ENCODE data around the gene PLA2G4C. TPM values are rescaled to one million over a fixed set of nuclear protein-coding genes. Genes with fewer than 3 reads are reported as not detected.
"Not testable (repeated sequence)": the region's sequence is repeated elsewhere in the genome, so short reads cannot be mapped to it uniquely, and the experiment has no call there.

The PLA2G4C gene
- total RNA-seq, 6 donors from 2014 or later: 7.3 to 39.8 (median 14.2) TPM

DNA sequence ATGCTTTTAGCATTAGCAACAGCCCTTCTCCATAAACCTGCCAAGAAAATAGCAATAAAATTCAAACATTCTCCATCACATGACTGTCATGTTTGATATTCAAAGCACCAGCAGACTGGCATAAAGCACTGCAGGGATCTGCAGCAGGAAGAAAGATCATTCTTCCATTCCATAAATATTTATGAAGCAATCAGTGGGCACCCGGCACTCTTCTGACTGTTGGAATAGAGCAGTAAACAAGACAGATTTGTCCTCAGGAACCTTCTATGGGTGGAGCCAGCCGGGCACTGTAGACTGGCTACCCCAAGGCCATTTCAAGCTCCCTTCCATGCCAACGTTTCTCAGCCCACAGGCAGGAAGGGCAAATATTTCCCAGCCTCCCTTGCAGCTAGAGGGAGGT lies 25.5 kb downstream of the PLA2G4C start:
- Histone ChIP-seq H3K4me1 (peaks cover 0 to 4% (median 0%) of the 10 kb centered on the region in 4 donors), H3K36me3 (no peaks in the 10 kb centered on the region), H3K4me3 (no peak overlapping the region), H3K9me3 (no peaks in the 10 kb centered on the region), H3K27ac (peak overlapping the region in 1 of 4 donors; percentile 14), H3K27me3 (no peaks in the 10 kb centered on the region)
- DNase-seq (no peak), ATAC-seq (ENCODE audit: low FRiP score in 2 of 2) (no peak)
- TF ChIP-seq CTCF (IDR thresholded peaks at IDR 0.05) (no peak), EP300 (IDR thresholded peaks at IDR 0.05) (no peak), POLR2AphosphoS5 (IDR thresholded peaks at IDR 0.05) (no peak), POLR2A (IDR thresholded peaks at IDR 0.05) (no peak)
- 48 to 50% methylated on average over 2 to 3 of the region's 3 CpGs for WGBS, 2 donors

DNA sequence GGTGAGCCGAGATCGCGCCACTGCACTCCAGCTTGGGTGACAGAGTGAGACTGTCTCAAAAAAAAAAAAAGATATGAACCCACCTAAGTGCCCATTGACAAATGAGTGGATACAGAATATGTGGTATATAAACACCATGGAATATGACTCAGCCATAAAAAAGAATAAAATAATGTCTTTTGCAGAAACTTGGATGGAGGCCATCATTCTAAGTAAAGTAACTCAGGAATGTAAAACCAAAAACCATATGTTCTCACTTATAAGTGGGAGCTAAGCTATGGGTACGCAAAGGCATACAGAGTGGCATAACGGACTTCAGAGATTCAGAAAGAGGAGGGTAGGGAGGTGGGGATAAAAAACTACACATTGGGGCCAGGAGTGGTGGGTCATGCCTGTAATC lies 29.5 kb downstream of the PLA2G4C start:
- peaks cover 0 to 4% (median 0%) of the 10 kb centered on the region in 4 donors for H3K4me1 ChIP-seq
- no peak overlapping the region for H3K4me3 ChIP-seq
- H3K9me3 ChIP-seq: no peaks in the 10 kb centered on the region
- peaks cover 0 to 9% (median 0%) of the 10 kb centered on the region in 4 donors for H3K36me3 ChIP-seq
- no peak for DNase-seq
- no peaks in the 10 kb centered on the region for H3K27me3 ChIP-seq
- ATAC-seq (ENCODE audit: low FRiP score in 2 of 2): no peak
- no peak overlapping the region for H3K27ac ChIP-seq
- WGBS, 2 donors: 90 to 93% methylated on average over 5 of the region's 5 CpGs
- TF ChIP-seq CTCF (IDR thresholded peaks at IDR 0.05): no peak
- no peak for TF ChIP-seq POLR2A (IDR thresholded peaks at IDR 0.05)
- no peak for TF ChIP-seq POLR2AphosphoS5 (IDR thresholded peaks at IDR 0.05)
- TF ChIP-seq EP300 (IDR thresholded peaks at IDR 0.05): no peak

DNA sequence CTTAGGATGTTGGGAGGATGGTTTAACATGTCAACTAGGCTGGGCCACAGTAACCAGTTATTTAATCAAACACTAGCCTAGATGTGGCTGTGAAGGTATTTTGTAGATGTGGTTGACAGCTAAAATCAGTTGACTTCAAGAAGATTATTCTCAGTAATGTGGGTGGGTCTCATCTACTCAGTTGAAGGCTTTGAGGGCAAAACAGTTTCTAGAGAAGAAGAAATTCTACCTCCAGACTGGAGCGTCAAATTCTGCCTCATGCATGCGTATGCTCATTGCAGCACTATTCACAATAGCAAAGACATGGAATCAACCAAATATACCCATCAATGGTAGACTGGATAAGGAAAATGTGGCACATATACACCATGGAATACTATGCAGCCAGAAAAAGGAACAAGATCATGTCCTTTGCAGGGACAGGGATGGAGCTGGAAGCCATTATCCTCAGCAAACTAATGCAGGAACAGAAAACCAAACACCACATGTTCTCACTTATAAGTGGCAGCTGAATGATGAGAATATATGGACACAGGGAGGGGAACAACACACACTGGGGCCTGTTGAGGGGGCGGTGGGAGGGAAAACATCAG lies 40.3 kb downstream of the PLA2G4C start:
- not testable (repeated sequence) for ATAC-seq (ENCODE audit: low FRiP score in 2 of 2); H3K9me3 ChIP-seq; H3K27me3 ChIP-seq; DNase-seq; H3K4me3 ChIP-seq; H3K27ac ChIP-seq; H3K4me1 ChIP-seq
- 91 to 94% methylated on average over 3 of the region's 3 CpGs for WGBS, 2 donors
- H3K36me3 ChIP-seq: peaks cover 0 to 37% (median 7%) of the 10 kb centered on the region in 4 donors

- Histone ChIP-seq H3K9me3 (no peaks in the 10 kb centered on the region), H3K4me1 (no peaks in the 10 kb centered on the region), H3K27ac (no peak overlapping the region), H3K27me3 (no peaks in the 10 kb centered on the region), H3K36me3 (peaks cover 0 to 35% (median 5%) of the 10 kb centered on the region in 4 donors), H3K4me3 (no peak overlapping the region)
- no peak for TF ChIP-seq EP300 (IDR thresholded peaks at IDR 0.05)
- no peak for TF ChIP-seq POLR2AphosphoS5 (IDR thresholded peaks at IDR 0.05)
- no peak for TF ChIP-seq CTCF (IDR thresholded peaks at IDR 0.05)
- no peak for TF ChIP-seq POLR2A (IDR thresholded peaks at IDR 0.05)
- no peak for ATAC-seq (ENCODE audit: low FRiP score in 2 of 2)
- 76 to 84% methylated on average over 2 of the region's 2 CpGs for WGBS, 2 donors
- DNase-seq: no peak
These were observed 41.2 kb downstream of the PLA2G4C start for GRCh38 chr19:48069435-48069834.

GRCh38 chr19:48064509-48064908 lies 46.1 kb downstream of the PLA2G4C start:
- H3K27ac ChIP-seq: no peak overlapping the region
- 64 to 79% methylated on average over 2 of the region's 2 CpGs for WGBS, 2 donors
- TF ChIP-seq EP300 (IDR thresholded peaks at IDR 0.05): no peak
- TF ChIP-seq CTCF (IDR thresholded peaks at IDR 0.05): no peak
- TF ChIP-seq POLR2A (IDR thresholded peaks at IDR 0.05): no peak
- TF ChIP-seq POLR2AphosphoS5 (IDR thresholded peaks at IDR 0.05): no peak
- H3K27me3 ChIP-seq: no peaks in the 10 kb centered on the region
- peaks cover 0 to 29% (median 2%) of the 10 kb centered on the region in 4 donors for H3K36me3 ChIP-seq
- H3K4me1 ChIP-seq: no peaks in the 10 kb centered on the region
- DNase-seq (no peak), ATAC-seq (ENCODE audit: low FRiP score in 2 of 2) (no peak)
- H3K4me3 ChIP-seq: no peak overlapping the region
- H3K9me3 ChIP-seq: no peaks in the 10 kb centered on the region

All from upper lobe of left lung (tissue), 6 donors.